HEK293T (cell line): ENCODE results near the gene SNX4.

ENCODE experiments used
- FOXA1 ChIP-seq: fragments of 450-650 bp; IDR thresholded peaks from 2 replicates; pipeline ENCODE4 v1.6.1; 2016; ENCODE audit warnings: mild to moderate bottlenecking
- FOXM1 ChIP-seq: fragments of 450-650 bp; IDR thresholded peaks from 2 replicates; pipeline ENCODE4 v1.6.1; 2017; ENCODE audit warnings: mild to moderate bottlenecking, borderline replicate concordance
- SP1 ChIP-seq: fragments of 450-650 bp; IDR thresholded peaks from 2 replicates; pipeline ENCODE4 v1.6.1; 2017
- TARDBP ChIP-seq: fragments of 450-650 bp; IDR thresholded peaks from 2 replicates; pipeline ENCODE4 v1.6.1; 2016
- ZNF384 ChIP-seq: fragments of 450-650 bp; IDR thresholded peaks from 2 replicates; pipeline ENCODE4 v1.6.1; 2016

GRCh38 chr3:125513490-125514115, 6.4 kb downstream of the SNX4 start:
- TF ChIP-seq TARDBP = no peak
- no peak for TF ChIP-seq ZNF384
- TF ChIP-seq SP1 = no peak
- no peak for TF ChIP-seq FOXA1
- TF ChIP-seq FOXM1 = no peak
